Upper lobe of right lung (tissue), 1 donor: ENCODE results near the gene EHD4. TPM values are rescaled to one million over a fixed set of nuclear protein-coding genes. Genes with fewer than 3 reads are reported as not detected.

ENCODE experiments used
- ATAC-seq: fragments of 200-7000 bp; cut with Tn5 transposase; one replicate; pipeline ENCODE4 v1.9.1; 2020; ENCODE audit warnings: mild to moderate bottlenecking, moderate library complexity
- DNase-seq: peaks from one replicate; pipeline ENCODE4 v3.0.0-alpha.2; 2020
- H3K27ac ChIP-seq: fragments of 200-600 bp; one replicate; pipeline ENCODE4 v1.8.0; 2022
- H3K27me3 ChIP-seq: fragments of 200-600 bp; one replicate; pipeline ENCODE4 v1.8.0; 2022; ENCODE audit warnings: mild to moderate bottlenecking
- H3K36me3 ChIP-seq: fragments of 200-600 bp; one replicate; pipeline ENCODE4 v1.8.0; 2022
- H3K4me1 ChIP-seq: fragments of 200-600 bp; one replicate; pipeline ENCODE4 v1.8.0; 2022
- H3K4me3 ChIP-seq: fragments of 200-600 bp; one replicate; pipeline ENCODE4 v1.8.0; 2022; ENCODE audit warnings: mild to moderate bottlenecking
- H3K9me3 ChIP-seq: fragments of 200-600 bp; one replicate; pipeline ENCODE4 v1.8.0; 2022
- CTCF ChIP-seq: fragments of 200-600 bp; IDR thresholded peaks from one replicate; pipeline ENCODE4 v1.8.0; 2022; ENCODE audit warnings: antibody characterized with exemption
- intact Hi-C: fragments of 100-400 bp; cut with DNase I; formaldehyde crosslinking; loops from one replicate; pipeline ENCODE4 v1.11.0; 2022
- total RNA-seq: library from RNA; stranded (reverse); fragmentation: NEBNext Ultra II Directional; extraction: Animal tissue kit (Norgen Biotek cat#: 25700); gene quantifications from one replicate; pipeline ENCODE4 v1.2.1, GENCODE V29; 2021
- donor health status: DM: no; HTN: yes; CAD: no; lungs with severe emphysema.

EHD4 gene
- total RNA-seq, 1 donor from 2014 or later, result 39.5 TPM

DNA sequence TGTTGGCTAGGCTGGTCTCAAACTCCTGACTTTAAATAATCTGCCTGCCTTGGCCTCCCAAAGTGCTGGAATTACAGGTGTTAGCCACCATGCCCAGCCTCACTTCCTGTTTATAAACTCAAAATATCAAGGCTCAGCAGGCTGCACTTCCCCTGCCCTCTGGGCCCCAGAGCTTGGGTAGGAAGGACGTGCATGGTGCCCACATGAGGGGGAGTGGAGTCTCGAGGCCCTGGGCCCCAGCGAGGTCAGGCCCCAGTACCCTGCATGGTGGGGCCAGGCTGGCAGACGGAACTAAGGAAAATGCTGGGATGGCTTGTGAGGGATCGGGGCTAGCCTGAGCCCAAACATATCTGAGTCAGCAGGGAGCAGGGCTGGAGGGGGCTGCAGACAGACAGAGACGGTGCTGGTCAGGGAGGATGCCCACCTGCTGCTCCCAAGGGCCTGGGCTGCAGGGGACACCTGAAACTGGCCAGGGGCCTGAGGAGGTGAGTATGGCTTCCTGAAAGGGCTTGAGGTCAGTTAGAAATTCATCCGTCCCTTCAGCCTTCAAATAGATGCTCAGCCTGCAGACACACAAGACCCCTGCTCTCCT, 83.6 kb downstream of the EHD4 start:
- TF ChIP-seq CTCF, result no peak
- DNase-seq (no peak), ATAC-seq (no peak)
- Histone ChIP-seq H3K27me3 (no peaks in the 10 kb centered on the region), H3K4me3 (no peak overlapping the region), H3K36me3 (no peaks in the 10 kb centered on the region), H3K27ac (no peak overlapping the region), H3K4me1 (peaks cover 1% of the 10 kb centered on the region), H3K9me3 (no peaks in the 10 kb centered on the region)
- intact Hi-C loops, result no loop called here

GRCh38 chr15:41887893-41888292, 84.5 kb downstream of the EHD4 start:
- intact Hi-C loops, result no loop called here
- DNase-seq (peak; percentile 59), ATAC-seq (no peak)
- Histone ChIP-seq H3K27ac (no peak overlapping the region), H3K4me3 (no peak overlapping the region), H3K36me3 (no peaks in the 10 kb centered on the region), H3K9me3 (no peaks in the 10 kb centered on the region), H3K27me3 (no peaks in the 10 kb centered on the region), H3K4me1 (no peaks in the 10 kb centered on the region)
- no peak for TF ChIP-seq CTCF

GRCh38 chr15:41887161-41887560, 85.2 kb downstream of the EHD4 start:
- H3K4me3 ChIP-seq, result no peak overlapping the region
- intact Hi-C loops, result no loop called here
- no peaks in the 10 kb centered on the region for H3K27me3 ChIP-seq
- DNase-seq, result no peak
- H3K36me3 ChIP-seq, result no peaks in the 10 kb centered on the region
- H3K4me1 ChIP-seq, result no peaks in the 10 kb centered on the region
- no peak for ATAC-seq
- H3K9me3 ChIP-seq, result no peaks in the 10 kb centered on the region
- H3K27ac ChIP-seq, result no peak overlapping the region
- TF ChIP-seq CTCF, result no peak

GRCh38 chr15:41886741-41887140, 85.6 kb downstream of the EHD4 start:
- no peaks in the 10 kb centered on the region for H3K9me3 ChIP-seq
- no peaks in the 10 kb centered on the region for H3K36me3 ChIP-seq
- no peaks in the 10 kb centered on the region for H3K27me3 ChIP-seq
- ATAC-seq (no peak), DNase-seq (no peak)
- H3K4me1 ChIP-seq, result peaks cover 2% of the 10 kb centered on the region
- TF ChIP-seq CTCF, result no peak
- H3K4me3 ChIP-seq, result no peak overlapping the region
- intact Hi-C loops, result no loop called here
- H3K27ac ChIP-seq, result no peak overlapping the region

GRCh38 chr15:41885841-41886240, 86.5 kb downstream of the EHD4 start:
- DNase-seq, result no peak
- no peak for ATAC-seq
- no peak for TF ChIP-seq CTCF
- Histone ChIP-seq H3K36me3 (no peaks in the 10 kb centered on the region), H3K9me3 (no peaks in the 10 kb centered on the region), H3K27me3 (no peaks in the 10 kb centered on the region), H3K4me1 (peaks cover 3% of the 10 kb centered on the region), H3K4me3 (no peak overlapping the region), H3K27ac (no peak overlapping the region)
- intact Hi-C loops, result no loop called here

DNA sequence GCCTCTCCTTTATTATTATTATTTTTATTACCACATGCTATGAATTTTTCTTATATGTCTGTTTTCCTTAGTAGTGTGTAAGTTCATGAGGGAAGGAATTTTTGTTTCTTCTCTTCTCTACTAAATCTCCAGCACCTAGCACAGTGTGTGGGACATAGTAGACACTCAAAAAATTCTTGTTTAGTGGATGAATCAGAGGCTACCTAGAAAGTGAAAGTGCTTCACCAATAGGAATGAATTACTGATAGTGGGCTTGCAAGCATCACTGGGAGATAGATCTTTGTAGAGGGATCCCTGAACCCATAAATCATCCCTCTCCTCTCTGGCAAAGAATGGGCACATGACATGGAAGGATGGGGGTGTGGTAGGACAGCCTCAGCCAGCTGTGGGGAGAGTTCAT, 87.0 kb downstream of the EHD4 start:
- no peak for TF ChIP-seq CTCF
- H3K9me3 ChIP-seq, result no peaks in the 10 kb centered on the region
- intact Hi-C loops, result no loop called here
- ATAC-seq (no peak), DNase-seq (no peak)
- no peaks in the 10 kb centered on the region for H3K27me3 ChIP-seq
- H3K36me3 ChIP-seq, result no peaks in the 10 kb centered on the region
- H3K4me1 ChIP-seq, result peaks cover 3% of the 10 kb centered on the region
- no peak overlapping the region for H3K27ac ChIP-seq
- no peak overlapping the region for H3K4me3 ChIP-seq
